Measurements from ENCODE around the gene NAT14.

DNA sequence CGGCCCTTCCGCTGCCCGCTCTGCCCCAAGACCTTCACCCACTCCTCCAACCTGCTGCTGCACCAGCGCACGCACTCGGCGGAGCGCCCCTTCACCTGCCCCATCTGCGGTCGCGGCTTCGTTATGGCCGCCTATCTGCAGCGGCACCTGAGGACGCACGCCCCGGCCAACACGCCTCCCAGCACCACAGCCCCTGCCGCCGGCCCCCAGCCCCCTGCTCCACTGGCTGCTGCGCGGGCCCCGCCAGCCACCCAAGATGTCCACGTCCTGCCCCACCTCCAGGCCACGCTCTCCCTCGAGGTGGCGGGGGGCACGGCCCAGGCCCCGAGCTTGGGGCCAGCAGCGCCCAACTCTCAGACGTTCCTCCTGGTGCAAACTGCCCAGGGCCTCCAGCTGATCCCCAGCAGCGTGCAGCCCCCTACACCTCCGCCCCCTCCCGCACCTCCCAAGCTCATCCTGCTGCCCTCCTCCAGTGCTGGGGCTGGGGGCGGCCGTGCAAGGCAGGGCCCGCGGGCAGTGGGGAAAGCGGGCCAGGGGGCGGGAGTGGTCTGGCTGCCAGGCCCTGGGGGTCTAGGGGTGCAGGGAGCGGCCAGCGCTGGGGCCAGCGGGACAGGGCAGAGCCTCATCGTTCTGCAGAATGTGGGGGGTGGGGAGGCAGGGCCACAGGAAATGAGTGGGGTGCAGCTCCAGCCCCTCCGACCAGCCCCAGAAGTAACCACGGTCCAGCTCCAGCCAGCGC, 1.9 kb upstream of the NAT14 start:
- TF ChIP-seq POLR2A (IDR thresholded peaks at IDR 0.05), result no peak
- TF ChIP-seq, protein P1, sequence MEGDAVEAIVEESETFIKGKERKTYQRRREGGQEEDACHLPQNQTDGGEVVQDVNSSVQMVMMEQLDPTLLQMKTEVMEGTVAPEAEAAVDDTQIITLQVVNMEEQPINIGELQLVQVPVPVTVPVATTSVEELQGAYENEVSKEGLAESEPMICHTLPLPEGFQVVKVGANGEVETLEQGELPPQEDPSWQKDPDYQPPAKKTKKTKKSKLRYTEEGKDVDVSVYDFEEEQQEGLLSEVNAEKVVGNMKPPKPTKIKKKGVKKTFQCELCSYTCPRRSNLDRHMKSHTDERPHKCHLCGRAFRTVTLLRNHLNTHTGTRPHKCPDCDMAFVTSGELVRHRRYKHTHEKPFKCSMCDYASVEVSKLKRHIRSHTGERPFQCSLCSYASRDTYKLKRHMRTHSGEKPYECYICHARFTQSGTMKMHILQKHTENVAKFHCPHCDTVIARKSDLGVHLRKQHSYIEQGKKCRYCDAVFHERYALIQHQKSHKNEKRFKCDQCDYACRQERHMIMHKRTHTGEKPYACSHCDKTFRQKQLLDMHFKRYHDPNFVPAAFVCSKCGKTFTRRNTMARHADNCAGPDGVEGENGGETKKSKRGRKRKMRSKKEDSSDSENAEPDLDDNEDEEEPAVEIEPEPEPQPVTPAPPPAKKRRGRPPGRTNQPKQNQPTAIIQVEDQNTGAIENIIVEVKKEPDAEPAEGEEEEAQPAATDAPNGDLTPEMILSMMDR (IDR thresholded peaks at IDR 0.05), result no peak
